Glomerular endothelial cell (primary cell): Measurements from ENCODE around the gene HOXA11. TPM values are rescaled to one million over a fixed set of nuclear protein-coding genes. Genes with fewer than 3 reads are reported as not detected.

Source experiments
- DNase-seq: peaks from one replicate; pipeline ENCODE4 v3.0.0-alpha.2; 2011; ENCODE audit warnings: low read depth, low spot score; ENCODE audit errors: extremely low read depth
- total RNA-seq: library from RNA; depleted of rRNA; stranded (reverse); fragments of >200 nt; gene quantifications from 2 replicates; pipeline ENCODE4 v1.2.3, GENCODE V29; 2015

The HOXA11 gene
- total RNA-seq, 1 donor from 2014 or later: 2.0 TPM

- no peak for DNase-seq
Measured at GRCh38 chr7:27194002-27194352, 8.9 kb upstream of the HOXA11 start.

- DNase-seq: no peak
Measured at GRCh38 chr7:27193335-27194001, 8.4 kb upstream of the HOXA11 start.

GRCh38 chr7:27192546-27193334, 7.7 kb upstream of the HOXA11 start:
- no peak for DNase-seq

- no peak for DNase-seq
Measured at GRCh38 chr7:27191833-27192545, 7.0 kb upstream of the HOXA11 start.

- DNase-seq: no peak
Measured at GRCh38 chr7:27191161-27191731, 6.2 kb upstream of the HOXA11 start.

GRCh38 chr7:27189997-27190748, 5.1 kb upstream of the HOXA11 start:
- DNase-seq: no peak

- DNase-seq: no peak
Measured at GRCh38 chr7:27189295-27189996, 4.4 kb upstream of the HOXA11 start.

- DNase-seq: no peak
Measured at GRCh38 chr7:27188386-27189294, 3.6 kb upstream of the HOXA11 start.

GRCh38 chr7:27187475-27188385, 2.7 kb upstream of the HOXA11 start:
- DNase-seq: no peak

GRCh38 chr7:27186668-27187474, 1.8 kb upstream of the HOXA11 start:
- DNase-seq: no peak

GRCh38 chr7:27185854-27186667, 1.0 kb upstream of the HOXA11 start:
- DNase-seq: no peak

GRCh38 chr7:27184337-27185012, 557 bp downstream of the HOXA11 start:
- no peak for DNase-seq

GRCh38 chr7:27183682-27184336, 1.2 kb downstream of the HOXA11 start:
- no peak for DNase-seq

- no peak for DNase-seq
Measured at GRCh38 chr7:27182861-27183681, 2.0 kb downstream of the HOXA11 start.
